Measurements from ENCODE around the gene ATP9B. TPM values are rescaled to one million over a fixed set of nuclear protein-coding genes. Genes with fewer than 3 reads are reported as not detected.

Gene ATP9B
- total RNA-seq, 1 experiment from 2014 or later, result 25.6 TPM

- BruUV-seq (replicated peaks), result no TSS peak
- Mint-ChIP-seq H3K27me3 (ENCODE audit: unreplicated experiment) (no peaks in the 10 kb centered on the region), H3K4me1 (ENCODE audit: low read depth, unreplicated experiment) (no peaks in the 10 kb centered on the region), H3K9me3 (ENCODE audit: low read depth, unreplicated experiment) (no peaks in the 10 kb centered on the region), H3K36me3 (ENCODE audit: insufficient read depth, unreplicated experiment) (no peaks in the 10 kb centered on the region), H3K27ac (ENCODE audit: unreplicated experiment) (no peak overlapping the region), H3K4me3 (ENCODE audit: low read depth, unreplicated experiment) (no peak overlapping the region)
- intact Hi-C loops (cut with micrococcal nuclease; ENCODE audit: unreplicated experiment), result no loop called here
- TF ChIP-seq, protein P1, sequence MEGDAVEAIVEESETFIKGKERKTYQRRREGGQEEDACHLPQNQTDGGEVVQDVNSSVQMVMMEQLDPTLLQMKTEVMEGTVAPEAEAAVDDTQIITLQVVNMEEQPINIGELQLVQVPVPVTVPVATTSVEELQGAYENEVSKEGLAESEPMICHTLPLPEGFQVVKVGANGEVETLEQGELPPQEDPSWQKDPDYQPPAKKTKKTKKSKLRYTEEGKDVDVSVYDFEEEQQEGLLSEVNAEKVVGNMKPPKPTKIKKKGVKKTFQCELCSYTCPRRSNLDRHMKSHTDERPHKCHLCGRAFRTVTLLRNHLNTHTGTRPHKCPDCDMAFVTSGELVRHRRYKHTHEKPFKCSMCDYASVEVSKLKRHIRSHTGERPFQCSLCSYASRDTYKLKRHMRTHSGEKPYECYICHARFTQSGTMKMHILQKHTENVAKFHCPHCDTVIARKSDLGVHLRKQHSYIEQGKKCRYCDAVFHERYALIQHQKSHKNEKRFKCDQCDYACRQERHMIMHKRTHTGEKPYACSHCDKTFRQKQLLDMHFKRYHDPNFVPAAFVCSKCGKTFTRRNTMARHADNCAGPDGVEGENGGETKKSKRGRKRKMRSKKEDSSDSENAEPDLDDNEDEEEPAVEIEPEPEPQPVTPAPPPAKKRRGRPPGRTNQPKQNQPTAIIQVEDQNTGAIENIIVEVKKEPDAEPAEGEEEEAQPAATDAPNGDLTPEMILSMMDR (IDR thresholded peaks at IDR 0.05; ENCODE audit: unreplicated experiment), result no peak
- CTCF ChIA-PET, result no interaction called here
- no peak for DNase-seq
Observed at GRCh38 chr18:79147014-79147413, 77.8 kb downstream of the ATP9B start.

- no peak for DNase-seq
- H3K9me3 Mint-ChIP-seq (ENCODE audit: low read depth, unreplicated experiment), result no peaks in the 10 kb centered on the region
- BruUV-seq (replicated peaks), result no TSS peak
- H3K4me3 Mint-ChIP-seq (ENCODE audit: low read depth, unreplicated experiment), result no peak overlapping the region
- no peak overlapping the region for H3K27ac Mint-ChIP-seq (ENCODE audit: unreplicated experiment)
- H3K36me3 Mint-ChIP-seq (ENCODE audit: insufficient read depth, unreplicated experiment), result peaks cover 1% of the 10 kb centered on the region
- H3K27me3 Mint-ChIP-seq (ENCODE audit: unreplicated experiment), result no peaks in the 10 kb centered on the region
- TF ChIP-seq, protein P1 (IDR thresholded peaks at IDR 0.05; ENCODE audit: unreplicated experiment), result no peak
- intact Hi-C loops (cut with micrococcal nuclease; ENCODE audit: unreplicated experiment), result no loop called here
- CTCF ChIA-PET, result no interaction called here
- peaks cover 3% of the 10 kb centered on the region for H3K4me1 Mint-ChIP-seq (ENCODE audit: low read depth, unreplicated experiment)
Observed at GRCh38 chr18:79151191-79151590, 82.0 kb downstream of the ATP9B start.

GRCh38 chr18:79156327-79156726, 87.1 kb downstream of the ATP9B start:
- CTCF ChIA-PET, result no interaction called here
- intact Hi-C loops (cut with micrococcal nuclease; ENCODE audit: unreplicated experiment), result no loop called here
- no peak for DNase-seq
- TF ChIP-seq, protein P1 (IDR thresholded peaks at IDR 0.05; ENCODE audit: unreplicated experiment), result no peak
- Mint-ChIP-seq H3K27me3 (ENCODE audit: unreplicated experiment) (no peaks in the 10 kb centered on the region), H3K36me3 (ENCODE audit: insufficient read depth, unreplicated experiment) (peaks cover 7% of the 10 kb centered on the region), H3K9me3 (ENCODE audit: low read depth, unreplicated experiment) (no peaks in the 10 kb centered on the region), H3K4me1 (ENCODE audit: low read depth, unreplicated experiment) (peaks cover 11% of the 10 kb centered on the region), H3K4me3 (ENCODE audit: low read depth, unreplicated experiment) (no peak overlapping the region), H3K27ac (ENCODE audit: unreplicated experiment) (peak overlapping the region; percentile 90)
- no TSS peak for BruUV-seq (replicated peaks)

DNA sequence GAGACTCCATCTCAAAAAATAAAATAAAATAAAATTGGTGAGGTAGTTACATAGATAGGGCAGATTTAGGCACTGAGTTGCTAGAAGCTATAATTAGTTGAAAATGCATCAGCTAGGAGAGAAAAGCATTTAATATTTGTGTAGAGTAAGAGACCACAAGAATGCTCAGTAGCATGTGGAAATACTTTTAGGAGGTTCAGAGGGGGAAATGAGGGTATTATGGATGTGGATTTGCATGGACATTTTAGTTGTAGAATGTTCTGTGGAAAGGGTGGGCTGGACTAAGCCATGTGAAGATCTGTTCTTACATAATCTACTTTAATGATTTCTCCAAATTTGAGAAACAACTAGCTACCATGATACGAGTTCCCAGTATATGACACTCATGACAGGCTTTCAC, 95.5 kb downstream of the ATP9B start:
- TF ChIP-seq, protein P1 (IDR thresholded peaks at IDR 0.05; ENCODE audit: unreplicated experiment), result no peak
- CTCF ChIA-PET, result no interaction called here
- Mint-ChIP-seq H3K27ac (ENCODE audit: unreplicated experiment) (no peak overlapping the region), H3K36me3 (ENCODE audit: insufficient read depth, unreplicated experiment) (no peaks in the 10 kb centered on the region), H3K4me1 (ENCODE audit: low read depth, unreplicated experiment) (no peaks in the 10 kb centered on the region), H3K9me3 (ENCODE audit: low read depth, unreplicated experiment) (no peaks in the 10 kb centered on the region), H3K27me3 (ENCODE audit: unreplicated experiment) (no peaks in the 10 kb centered on the region), H3K4me3 (ENCODE audit: low read depth, unreplicated experiment) (no peak overlapping the region)
- intact Hi-C loops (cut with micrococcal nuclease; ENCODE audit: unreplicated experiment), result no loop called here
- DNase-seq, result no peak
- BruUV-seq (replicated peaks), result no TSS peak
